GM10266 (cell line): ENCODE data around the gene ARAP2.

Source experiments
- DNase-seq: peaks from one replicate; pipeline ENCODE4 v3.0.0; 2012; ENCODE audit errors: extremely low spot score
- TF ChIP-seq, protein P1 (sequence below): IDR thresholded peaks from 2 replicates; pipeline ENCODE4 v1.5.1; 2012; ENCODE audit warnings: mild to moderate bottlenecking, low read depth; ENCODE audit not compliant: control insufficient read depth, insufficient read depth; ENCODE audit errors: missing control alignments

ARAP2 gene

DNA sequence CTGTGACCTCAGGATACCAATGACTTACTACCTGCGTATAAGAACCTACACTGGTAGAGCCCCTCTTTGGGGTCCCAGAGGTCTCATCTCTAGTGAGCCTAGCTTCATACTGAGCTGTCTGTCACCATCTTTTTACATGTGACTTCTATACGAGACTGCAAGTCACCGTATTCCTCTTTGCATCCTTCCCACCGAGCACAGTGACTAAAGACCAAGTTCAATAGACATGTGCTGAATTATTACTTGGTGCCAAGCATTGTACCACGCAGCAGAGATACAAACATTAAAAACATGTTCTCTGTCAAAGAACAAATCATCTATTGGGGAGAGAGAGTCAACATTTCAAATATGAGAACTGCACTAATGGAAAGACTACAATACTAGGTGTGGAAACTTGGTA is 16.4 kb downstream of the ARAP2 start:
- TF ChIP-seq, protein P1, sequence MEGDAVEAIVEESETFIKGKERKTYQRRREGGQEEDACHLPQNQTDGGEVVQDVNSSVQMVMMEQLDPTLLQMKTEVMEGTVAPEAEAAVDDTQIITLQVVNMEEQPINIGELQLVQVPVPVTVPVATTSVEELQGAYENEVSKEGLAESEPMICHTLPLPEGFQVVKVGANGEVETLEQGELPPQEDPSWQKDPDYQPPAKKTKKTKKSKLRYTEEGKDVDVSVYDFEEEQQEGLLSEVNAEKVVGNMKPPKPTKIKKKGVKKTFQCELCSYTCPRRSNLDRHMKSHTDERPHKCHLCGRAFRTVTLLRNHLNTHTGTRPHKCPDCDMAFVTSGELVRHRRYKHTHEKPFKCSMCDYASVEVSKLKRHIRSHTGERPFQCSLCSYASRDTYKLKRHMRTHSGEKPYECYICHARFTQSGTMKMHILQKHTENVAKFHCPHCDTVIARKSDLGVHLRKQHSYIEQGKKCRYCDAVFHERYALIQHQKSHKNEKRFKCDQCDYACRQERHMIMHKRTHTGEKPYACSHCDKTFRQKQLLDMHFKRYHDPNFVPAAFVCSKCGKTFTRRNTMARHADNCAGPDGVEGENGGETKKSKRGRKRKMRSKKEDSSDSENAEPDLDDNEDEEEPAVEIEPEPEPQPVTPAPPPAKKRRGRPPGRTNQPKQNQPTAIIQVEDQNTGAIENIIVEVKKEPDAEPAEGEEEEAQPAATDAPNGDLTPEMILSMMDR = no peak
- DNase-seq = no peak

GRCh38 chr4:36226430-36227227 is 17.7 kb downstream of the ARAP2 start:
- TF ChIP-seq, protein P1 = no peak
- no peak for DNase-seq

DNA sequence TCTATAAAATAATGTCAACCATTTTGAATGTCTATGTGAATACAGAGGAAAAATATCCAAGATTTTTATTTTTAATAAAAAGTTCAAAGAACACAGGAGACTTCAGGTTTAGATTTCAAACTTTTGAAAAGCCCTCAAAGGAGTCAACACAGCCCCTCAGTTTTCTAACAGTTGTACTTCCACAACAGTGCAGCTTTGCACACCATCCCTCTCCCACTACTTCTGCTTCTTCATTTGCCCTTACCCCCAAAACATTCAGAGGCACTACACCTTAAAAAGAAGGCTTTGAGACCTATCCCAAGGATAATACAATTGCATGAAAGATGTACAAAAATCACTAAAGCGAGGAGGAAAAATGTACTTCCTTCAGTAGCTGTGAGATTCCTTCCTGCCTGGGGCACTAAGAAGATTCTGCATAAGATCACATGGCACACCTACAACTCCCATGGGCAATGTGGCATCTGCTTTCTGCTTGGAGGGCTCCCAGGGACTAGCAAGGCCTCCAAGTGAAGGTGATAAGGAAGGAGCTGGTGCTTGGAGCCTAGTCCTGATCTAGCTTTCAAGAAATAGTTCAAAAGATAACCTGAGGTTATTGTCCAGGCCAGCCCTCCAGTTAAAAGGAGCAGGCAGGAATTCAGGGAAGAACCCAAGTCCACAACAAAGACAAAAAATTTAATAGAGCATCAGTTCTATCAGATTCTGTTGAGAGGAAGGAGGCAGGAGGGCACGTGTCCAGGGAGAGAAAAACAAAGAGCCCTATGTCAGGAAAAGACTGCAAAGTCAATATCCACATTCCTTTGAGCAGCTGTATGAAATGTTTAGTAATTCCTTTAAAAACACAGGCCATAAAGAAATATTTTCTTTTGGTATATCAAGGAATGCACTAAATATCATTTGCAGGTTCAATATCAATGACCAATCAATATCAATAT is 19.1 kb downstream of the ARAP2 start:
- no peak for DNase-seq

GRCh38 chr4:36222702-36223101 is 21.6 kb downstream of the ARAP2 start:
- no peak for DNase-seq

More for the DNA sequence above, 19.1 kb downstream of the ARAP2 start:
- TF ChIP-seq, protein P1 = no peak

DNA sequence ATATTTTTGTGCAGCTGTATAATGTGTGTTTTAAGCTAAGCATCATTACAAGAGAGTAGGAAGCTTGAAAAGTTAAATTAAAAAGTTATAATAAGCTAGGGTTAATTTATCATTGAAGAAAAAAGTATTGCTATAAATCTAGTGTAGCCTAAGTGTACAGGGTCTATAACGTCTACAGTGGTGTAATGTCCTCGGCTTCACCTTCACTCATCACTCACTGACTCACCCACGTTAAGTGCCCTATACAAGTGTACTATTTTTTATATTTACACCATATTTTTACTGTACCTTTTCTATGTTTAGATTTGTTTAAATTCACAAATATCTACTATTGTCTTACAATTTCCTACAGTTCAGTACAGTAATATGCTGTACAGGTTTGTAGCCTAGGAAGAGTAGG is 23.5 kb downstream of the ARAP2 start:
- DNase-seq = no peak
- TF ChIP-seq, protein P1 = no peak

More at GRCh38 chr4:36222702-36223101, 21.6 kb downstream of the ARAP2 start:
- TF ChIP-seq, protein P1 = no peak

GRCh38 chr4:36218121-36218520 is 26.2 kb downstream of the ARAP2 start:
- no peak for DNase-seq
- TF ChIP-seq, protein P1 = no peak
